GM19043 (cell line): ENCODE results near the gene GLRX3.

Experiments
- ATAC-seq: cut with Tn5 transposase; IDR thresholded peaks from one replicate; pipeline ENCODE4 v1.9.1; 2021; ENCODE audit warnings: low read depth; ENCODE audit not compliant: unreplicated experiment

Gene GLRX3

GRCh38 chr10:130137090-130137448 is 878 bp downstream of the GLRX3 start:
- ATAC-seq, result no peak

DNA sequence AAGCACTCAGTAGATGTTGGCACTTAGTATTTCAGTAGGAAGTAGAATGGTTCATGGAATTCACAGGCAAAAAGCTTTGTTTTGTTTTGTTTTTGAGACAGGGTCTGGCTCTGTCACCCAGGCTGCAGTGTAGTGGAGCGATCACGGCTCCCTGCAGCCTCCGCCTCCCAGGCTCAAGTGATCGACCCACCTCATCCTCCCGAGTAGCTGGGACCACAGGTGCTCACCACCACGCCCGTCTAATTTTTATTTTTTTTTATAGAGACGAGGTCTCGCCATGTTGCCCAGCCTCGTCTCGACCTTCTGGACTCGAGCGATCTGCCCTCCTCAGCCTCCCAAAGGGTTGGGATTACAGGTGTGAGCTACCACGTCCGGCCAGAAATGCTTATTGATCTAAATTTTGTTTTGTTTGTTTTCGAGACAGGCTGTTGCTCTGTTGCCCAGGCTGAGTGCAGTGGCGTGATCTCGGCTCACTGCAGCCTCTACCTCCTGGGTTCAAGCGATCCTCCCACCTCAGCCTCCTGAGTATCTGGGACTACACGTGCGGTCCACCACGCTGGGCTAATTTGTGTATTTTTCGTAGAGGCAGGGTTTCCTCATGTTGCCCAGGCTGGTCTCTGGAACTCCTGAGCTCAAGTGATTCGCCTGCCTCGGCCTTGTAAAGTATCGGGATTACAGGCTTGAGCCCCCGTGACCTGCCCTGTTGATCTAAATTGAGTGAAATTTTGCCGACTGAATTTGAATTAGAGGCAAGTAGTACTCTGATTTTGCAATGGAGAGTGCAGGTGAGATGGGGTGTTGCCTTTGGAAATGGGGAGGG is 1.7 kb downstream of the GLRX3 start:
- ATAC-seq, result no peak

DNA sequence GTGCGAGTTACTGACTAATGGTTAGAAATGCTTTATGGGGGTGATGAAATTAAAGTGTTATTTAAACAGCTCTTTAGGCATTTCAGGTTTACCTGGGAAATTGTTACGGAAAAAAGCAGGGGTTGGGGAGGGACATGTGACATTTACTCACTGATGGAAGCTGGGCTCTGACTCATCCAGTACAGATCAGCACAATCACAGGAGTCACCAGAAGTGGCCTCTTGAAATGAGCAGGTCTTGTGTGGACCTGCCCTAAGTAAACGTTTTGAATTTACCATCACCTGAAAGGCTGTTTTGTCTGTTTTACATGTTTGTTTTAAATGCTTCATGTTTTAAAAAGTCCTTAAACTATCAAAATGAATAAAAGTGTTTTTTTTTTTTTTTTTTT is 2.3 kb downstream of the GLRX3 start:
- no peak for ATAC-seq

DNA sequence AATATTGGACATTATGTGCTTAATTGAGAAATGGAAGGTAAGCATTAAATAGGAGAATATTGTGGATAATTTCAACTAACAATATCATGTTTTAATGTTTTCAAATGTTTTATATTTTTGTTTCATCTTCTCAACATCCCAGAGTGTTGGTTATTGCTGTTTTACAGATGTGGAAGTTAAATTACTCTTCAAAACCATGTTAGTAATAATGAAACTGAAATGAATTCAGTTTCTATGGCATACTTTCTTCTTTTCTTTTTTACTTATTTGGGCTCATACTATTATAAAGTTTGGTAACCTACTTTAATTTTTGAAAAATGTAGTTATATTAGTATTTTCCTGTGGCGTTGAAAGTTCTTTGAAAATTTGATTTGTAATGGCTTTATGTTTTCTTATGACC is 4.2 kb downstream of the GLRX3 start:
- ATAC-seq, result no peak

GRCh38 chr10:130141038-130141437 is 4.8 kb downstream of the GLRX3 start:
- no peak for ATAC-seq

DNA sequence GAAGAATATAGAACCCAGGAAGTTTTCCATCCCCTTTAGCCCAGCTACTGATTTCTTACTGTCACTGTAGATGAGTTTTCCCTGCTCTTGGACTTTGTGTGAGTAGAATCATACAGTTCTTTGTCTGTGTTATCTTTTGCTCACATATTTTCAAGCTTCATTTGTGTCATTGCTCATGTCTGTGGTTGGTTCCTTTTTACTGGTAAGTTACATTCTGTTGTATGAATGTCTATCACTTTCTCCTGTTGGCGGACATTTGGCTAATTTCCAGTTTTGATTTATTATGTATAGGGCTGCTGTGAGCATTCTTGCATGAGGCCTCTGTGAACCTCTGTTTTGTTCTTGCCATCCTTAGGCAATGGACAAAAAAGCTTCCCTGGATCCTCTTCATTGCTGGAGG is 5.3 kb downstream of the GLRX3 start:
- ATAC-seq, result peak; percentile 21

DNA sequence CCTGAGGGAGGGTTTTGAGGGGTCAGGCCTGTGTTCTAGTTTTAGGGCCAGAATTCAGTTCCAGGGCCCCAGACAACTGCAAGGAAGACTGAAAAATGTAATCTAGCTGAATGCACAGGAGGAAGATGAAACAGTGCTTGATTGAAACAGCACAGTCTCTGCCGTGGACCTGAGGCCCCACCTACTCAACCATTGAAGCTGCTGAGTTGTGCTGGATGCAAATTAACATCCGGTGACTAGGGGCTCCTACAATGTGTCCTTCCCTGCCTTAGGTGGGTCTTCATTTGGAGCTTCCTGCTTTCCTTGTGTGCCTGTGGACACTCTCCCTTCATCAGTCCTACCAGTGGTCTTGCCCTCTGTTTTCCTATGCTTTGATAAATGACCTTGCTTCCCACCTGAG is 5.7 kb downstream of the GLRX3 start:
- peak; percentile 83 for ATAC-seq

DNA sequence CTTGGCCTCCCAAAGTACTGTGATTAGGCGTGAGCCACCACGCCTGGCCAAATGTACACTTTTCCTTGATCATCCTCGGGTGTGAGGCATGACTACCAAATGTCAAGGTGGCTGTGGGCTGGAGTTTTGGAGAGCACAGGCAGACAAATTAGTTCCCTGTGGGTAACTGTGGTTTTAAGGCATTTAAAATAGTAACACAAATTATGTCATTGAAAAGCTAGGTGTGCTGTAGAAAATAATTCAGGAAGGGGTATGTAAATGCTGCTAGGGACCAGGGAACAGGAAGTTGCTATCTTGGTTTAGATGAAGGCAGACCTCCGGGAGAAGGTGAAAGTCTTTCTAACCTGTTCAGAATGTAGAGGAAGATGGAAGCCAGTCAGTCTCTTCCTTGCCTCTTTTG is 9.9 kb downstream of the GLRX3 start:
- no peak for ATAC-seq

- no peak for ATAC-seq
Observed at GRCh38 chr10:130159192-130159794, 23.1 kb downstream of the GLRX3 start.

DNA sequence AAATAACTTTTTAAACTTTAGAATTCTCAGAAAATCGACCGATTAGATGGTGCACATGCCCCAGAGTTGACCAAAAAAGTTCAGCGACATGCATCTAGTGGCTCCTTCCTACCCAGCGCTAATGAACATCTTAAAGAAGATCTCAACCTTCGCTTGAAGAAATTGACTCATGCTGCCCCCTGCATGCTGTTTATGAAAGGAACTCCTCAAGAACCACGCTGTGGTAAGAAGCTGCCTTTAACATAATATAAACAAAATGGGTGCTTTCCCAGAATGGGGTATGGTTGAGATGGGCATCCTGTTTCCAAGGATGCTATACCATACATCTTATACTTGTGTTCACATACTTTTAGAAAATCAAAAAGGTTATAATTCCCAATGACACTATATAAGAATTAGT is 24.6 kb downstream of the GLRX3 start:
- ATAC-seq, result no peak

- ATAC-seq, result no peak
Observed at GRCh38 chr10:130161331-130161730, 25.1 kb downstream of the GLRX3 start.

- ATAC-seq, result no peak
Observed at GRCh38 chr10:130167193-130167592, 31.0 kb downstream of the GLRX3 start.

DNA sequence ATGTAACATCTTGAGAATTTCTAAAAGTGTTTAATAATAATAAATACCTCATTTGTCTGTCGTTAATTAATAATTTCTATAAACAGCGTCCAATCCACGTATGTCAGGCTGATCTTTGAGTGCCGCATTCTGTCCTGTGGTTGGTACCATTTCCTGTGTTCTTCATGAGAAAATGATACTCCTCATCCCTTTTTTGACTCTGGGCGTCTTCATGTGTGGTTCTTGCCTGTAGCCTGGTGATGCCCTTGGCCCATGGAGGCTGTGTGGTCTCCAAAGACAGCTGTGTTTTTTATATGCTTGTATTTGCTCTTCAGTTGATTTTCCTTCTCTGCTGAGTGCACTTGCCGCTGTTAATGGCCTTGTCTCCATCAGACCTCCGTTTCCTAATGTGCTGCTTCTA is 31.5 kb downstream of the GLRX3 start:
- no peak for ATAC-seq

GRCh38 chr10:130169136-130169859 is 33.1 kb downstream of the GLRX3 start:
- ATAC-seq, result no peak

DNA sequence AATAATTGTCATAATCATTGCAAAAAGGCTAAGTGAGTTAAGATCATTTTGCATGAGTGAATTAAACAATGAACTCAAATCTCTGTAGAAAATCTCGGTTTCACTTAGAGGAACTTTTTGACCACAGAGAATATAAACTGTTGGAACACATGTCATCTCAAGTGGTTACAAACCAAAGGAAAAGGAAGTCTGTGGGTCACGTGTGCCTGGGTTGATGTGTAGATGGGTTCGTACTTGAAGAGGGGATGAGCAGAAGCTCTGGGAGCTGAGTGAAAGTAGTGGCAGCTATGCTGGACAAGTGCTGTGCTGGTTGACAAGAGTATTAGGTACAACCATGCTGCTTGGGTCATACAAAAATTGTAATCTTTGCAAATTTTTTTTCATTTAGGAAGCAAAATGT is 35.0 kb downstream of the GLRX3 start:
- ATAC-seq, result no peak

DNA sequence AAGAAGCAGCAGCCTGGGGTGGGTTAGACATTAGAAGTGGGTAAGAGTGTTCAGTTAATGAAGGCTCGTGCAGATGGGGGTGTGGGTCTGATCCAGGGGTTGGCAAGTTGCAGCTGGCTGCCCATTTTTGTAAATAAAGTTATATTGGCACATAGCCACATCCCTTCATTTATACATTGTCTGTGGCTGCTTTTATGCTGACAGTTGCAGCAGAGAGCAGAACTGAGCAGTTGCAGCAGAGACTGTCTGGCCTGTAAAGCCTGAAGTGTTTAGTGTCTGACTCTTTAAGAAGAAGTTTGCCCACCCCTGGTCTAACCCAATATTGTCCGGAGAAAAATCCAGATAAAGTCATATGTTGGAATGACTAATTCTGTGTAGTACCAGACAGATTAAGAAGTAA is 38.1 kb downstream of the GLRX3 start:
- no peak for ATAC-seq

- no peak for ATAC-seq
Observed at GRCh38 chr10:130175074-130175473, 38.9 kb downstream of the GLRX3 start.

DNA sequence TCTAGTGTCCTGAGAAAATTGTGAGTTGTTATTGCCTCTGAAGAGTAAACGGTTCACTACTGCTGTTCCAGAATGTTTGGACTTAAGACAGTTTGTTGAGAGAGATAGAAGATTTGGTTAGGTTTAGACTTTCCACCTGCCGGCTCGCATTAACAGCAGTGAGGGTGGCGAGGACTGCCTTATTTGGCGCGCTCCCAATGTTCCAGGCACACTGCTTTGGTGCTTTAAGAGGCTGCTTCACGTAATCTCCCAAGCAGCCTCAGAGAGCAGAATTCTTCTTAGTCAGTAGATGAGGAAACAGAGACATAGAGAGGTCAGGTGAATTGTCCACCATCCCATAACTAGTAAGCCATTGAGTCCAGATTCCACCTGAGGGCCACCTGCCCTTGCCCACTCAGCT is 41.1 kb downstream of the GLRX3 start:
- no peak for ATAC-seq

DNA sequence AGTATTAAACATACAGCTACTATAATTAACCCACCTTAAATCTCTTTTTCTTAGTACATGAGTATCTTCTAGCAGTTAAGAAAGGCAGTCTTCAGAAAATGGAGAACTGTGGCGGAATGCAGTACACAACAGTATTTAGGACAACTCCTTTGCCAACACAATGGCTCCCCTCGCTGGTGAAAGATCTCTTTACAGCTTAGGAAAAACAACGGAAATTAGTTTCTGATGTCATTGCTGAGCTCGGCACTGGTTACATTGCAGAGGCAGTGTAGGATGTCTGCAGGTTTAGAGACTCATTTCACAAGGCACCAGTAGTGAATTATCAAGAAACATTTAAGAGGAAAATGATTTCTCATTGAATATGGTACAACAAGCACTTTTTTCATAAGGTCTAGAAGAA is 43.4 kb downstream of the GLRX3 start:
- no peak for ATAC-seq

DNA sequence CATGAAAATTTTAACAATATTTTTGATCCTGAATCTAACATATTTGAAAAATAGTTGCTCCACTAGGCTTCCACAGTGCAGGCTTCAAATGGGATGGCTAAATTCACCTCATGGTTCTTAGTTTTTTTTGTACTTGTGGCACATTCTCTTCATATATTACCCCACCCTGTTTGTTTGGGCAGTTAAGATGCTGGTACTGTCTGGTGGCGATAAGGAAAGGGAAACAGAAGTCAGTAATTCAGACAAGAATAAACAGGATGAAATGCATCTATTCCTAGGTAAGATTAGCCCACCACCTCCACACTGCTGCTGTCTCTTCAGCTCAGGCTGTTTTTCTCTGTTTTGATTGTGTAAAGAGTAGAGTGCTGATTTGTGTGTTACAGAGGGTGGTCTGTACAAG is 44.2 kb downstream of the GLRX3 start:
- ATAC-seq, result no peak

DNA sequence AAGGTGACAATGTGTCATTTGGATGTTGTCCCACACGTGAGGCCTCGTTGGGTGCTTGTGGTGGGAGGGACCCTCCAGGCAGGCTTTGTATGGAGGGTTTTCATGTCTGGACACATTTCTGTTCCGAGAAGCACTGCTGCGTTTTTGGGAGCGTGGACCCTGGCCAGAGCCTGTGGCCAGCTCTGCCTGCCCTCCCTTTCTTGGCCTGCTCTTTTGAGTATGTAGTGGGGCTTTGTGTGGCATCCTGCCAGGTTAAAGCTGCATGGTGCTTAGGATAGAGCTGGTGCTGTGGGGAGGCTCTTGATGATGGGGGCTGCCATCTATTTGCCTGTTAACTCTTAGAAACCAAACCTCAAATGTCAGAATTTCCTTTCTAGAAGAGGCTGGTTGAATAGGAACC is 45.7 kb downstream of the GLRX3 start:
- ATAC-seq, result no peak

- ATAC-seq, result no peak
Observed at GRCh38 chr10:130185591-130185990, 49.4 kb downstream of the GLRX3 start.
